HG03558 (cell line): ENCODE measurements around the gene DSE.

ENCODE experiments used
- ATAC-seq: cut with Tn5 transposase; IDR thresholded peaks from one replicate; pipeline ENCODE4 v1.9.1; 2021; ENCODE audit warnings: moderate number of reproducible peaks; ENCODE audit not compliant: unreplicated experiment; ENCODE audit errors: extremely low read depth

DSE gene

DNA sequence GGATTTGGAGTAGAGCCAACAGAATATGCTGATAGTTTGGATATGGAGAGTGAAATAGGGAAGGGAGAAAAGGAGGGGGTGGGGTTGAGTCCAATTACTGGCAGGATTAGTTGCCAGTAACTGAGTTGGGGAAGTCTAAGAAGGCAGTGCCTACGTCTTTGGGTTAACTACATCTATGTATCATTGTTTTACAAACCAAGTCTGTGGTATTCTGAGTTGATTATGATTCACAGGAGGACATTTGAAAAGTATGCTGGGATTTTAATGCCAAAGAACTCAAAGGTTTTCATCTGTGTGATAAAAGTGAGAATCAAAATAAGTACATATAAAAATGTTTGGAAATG lies 14.7 kb downstream of the DSE start:
- no peak for ATAC-seq

GRCh38 chr6:116385921-116386320 lies 15.2 kb downstream of the DSE start:
- no peak for ATAC-seq

- peak; percentile 21 for ATAC-seq
Measured at GRCh38 chr6:116386581-116387299, 16.0 kb downstream of the DSE start.

- peak; percentile 46 for ATAC-seq
Measured at GRCh38 chr6:116387374-116387773, 16.6 kb downstream of the DSE start.

DNA sequence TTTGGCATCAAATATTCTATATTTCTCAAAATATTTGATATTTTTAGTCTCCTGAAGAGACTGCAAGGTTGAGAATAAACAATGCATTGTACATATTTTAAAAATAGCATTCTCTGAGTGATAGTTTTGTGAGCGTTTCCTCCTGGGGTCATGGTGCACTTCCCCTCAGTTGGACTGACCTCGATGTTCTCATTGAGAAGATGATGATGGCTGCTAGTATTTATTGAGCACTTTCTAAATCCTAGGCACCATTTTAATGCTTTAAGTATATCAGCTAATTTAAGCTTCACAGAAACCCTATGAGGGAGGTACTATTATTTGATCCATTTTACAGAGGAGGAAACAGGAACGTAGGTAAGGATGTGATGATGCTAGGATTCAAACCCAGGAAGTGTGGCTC lies 18.2 kb downstream of the DSE start:
- ATAC-seq, result no peak

- no peak for ATAC-seq
Measured at GRCh38 chr6:116389357-116389756, 18.6 kb downstream of the DSE start.

- ATAC-seq, result peak; percentile 33
Measured at GRCh38 chr6:116390581-116390980, 19.8 kb downstream of the DSE start.

GRCh38 chr6:116392132-116393013 lies 21.6 kb downstream of the DSE start:
- ATAC-seq, result no peak

- ATAC-seq, result no peak
Measured at GRCh38 chr6:116393430-116393829, 22.7 kb downstream of the DSE start.

GRCh38 chr6:116395647-116396046 lies 24.9 kb downstream of the DSE start:
- no peak for ATAC-seq

DNA sequence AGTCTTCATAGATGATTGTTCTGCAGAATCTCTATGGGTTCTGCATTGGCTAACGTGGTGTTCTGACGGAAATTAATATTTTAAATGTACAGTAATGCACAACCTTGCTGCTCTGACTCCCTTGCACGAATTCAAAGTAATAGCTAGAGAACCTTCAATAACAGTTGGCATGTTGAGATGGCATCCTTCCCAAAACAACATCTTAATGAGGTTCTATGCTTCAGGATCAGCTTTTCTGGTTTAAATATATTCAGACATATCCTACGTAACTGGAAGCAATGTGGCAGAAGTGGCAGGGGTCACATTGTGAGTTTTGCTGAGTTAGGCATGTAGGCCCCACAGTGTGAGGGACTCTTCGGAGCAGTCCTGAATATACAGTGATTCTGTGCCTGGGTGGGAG lies 25.7 kb downstream of the DSE start:
- no peak for ATAC-seq

DNA sequence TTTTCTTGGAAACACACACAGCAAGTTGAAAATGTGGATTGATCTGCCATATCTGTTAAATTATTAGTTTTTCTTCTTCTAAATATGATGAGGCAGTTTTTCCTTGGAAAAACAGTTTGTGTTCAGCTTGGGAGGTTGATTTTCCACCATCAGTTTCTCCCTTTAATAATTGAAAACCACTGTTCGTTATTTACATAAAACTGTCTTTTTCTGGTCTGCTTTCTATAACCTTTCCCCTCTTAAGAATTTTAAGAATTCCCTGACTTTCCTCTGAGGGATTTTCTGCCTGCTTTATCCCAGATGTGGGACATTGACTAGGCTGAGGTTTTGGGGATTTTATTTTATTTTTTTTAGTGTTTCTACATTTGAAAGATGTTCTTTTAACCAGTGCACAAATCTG lies 27.2 kb downstream of the DSE start:
- ATAC-seq, result no peak

GRCh38 chr6:116398316-116399010 lies 27.7 kb downstream of the DSE start:
- no peak for ATAC-seq

- ATAC-seq, result no peak
Measured at GRCh38 chr6:116399287-116399686, 28.5 kb downstream of the DSE start.

DNA sequence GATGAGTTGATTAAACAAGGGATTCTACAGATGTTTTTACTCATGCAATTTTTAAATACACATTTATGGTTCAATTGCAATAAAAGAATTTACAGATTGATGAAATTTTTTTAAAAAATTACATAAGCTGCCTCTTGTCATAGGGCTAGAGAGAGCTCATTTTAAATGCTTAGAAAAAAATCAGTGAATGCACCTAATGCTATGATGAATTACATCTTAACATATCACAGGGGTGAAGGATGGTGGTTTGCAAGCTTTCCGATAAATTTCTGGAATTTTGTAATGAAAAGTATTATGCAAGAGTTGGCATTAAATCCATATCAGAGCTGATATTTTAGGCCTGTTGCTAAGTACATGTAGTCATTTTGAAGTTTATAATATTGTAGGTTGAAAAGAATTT lies 29.6 kb downstream of the DSE start:
- ATAC-seq, result no peak

GRCh38 chr6:116402108-116402937 lies 31.6 kb downstream of the DSE start:
- no peak for ATAC-seq

- no peak for ATAC-seq
Measured at GRCh38 chr6:116403205-116403604, 32.5 kb downstream of the DSE start.

- ATAC-seq, result no peak
Measured at GRCh38 chr6:116404696-116405095, 33.9 kb downstream of the DSE start.

GRCh38 chr6:116405138-116405537 lies 34.4 kb downstream of the DSE start:
- ATAC-seq, result peak; percentile 56

DNA sequence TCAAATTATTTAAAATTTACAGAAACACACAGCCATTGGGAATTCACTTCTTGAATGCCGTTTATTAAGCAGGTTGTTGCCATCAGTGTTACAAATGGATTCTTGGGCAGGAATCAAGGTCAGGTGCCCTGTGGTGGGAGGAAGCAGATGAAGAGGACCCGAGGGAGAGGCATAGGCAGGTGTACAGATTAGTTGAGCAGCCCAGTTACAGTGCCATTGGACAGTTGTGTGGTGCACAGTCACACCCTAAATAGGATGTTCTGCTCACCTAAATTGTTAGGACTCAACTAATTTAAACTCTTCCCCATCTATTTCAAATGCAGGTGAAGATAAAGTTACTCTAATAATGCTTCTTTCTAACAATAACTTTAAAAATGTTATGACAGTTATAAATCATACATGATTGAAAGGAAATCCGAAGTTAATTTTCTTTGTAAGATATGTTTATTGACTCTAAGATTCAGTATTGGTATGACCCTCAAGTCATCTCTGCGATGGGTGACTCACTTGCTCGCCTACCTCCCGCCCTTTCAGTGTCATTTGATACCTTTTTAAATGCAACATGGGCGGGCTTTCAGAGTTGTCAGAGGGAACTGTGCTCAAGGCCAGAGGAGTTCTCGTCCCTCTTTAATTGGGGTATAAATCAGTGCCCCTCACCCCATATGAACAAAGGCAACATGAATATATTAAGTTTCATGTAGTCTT lies 35.1 kb downstream of the DSE start:
- ATAC-seq, result no peak
